NCI-H1105 (cell line): Measurements from ENCODE around the gene SEMA3A.

Experiments
- DNase-seq: peaks from one replicate; lab custom pipeline; 2025; lab: John Stamatoyannopoulos, UW

SEMA3A gene

GRCh38 chr7:84009051-84009450, 185.5 kb downstream of the SEMA3A start:
- DNase-seq = no peak

GRCh38 chr7:84003191-84003590, 191.4 kb downstream of the SEMA3A start:
- no peak for DNase-seq

GRCh38 chr7:84002348-84002747, 192.2 kb downstream of the SEMA3A start:
- no peak for DNase-seq

- DNase-seq = no peak
Measured at GRCh38 chr7:83996879-83997278, 197.7 kb downstream of the SEMA3A start.

- DNase-seq = no peak
Measured at GRCh38 chr7:83987764-83988163, 206.8 kb downstream of the SEMA3A start.

- no peak for DNase-seq
Measured at GRCh38 chr7:83985821-83986220, 208.8 kb downstream of the SEMA3A start.

GRCh38 chr7:83984591-83984990, 210.0 kb downstream of the SEMA3A start:
- no peak for DNase-seq

GRCh38 chr7:83984076-83984475, 210.5 kb downstream of the SEMA3A start:
- DNase-seq = no peak

- DNase-seq = no peak
Measured at GRCh38 chr7:83983606-83984005, 211.0 kb downstream of the SEMA3A start.

GRCh38 chr7:83976302-83976701, 218.3 kb downstream of the SEMA3A start:
- peak; percentile 25 for DNase-seq

GRCh38 chr7:83970081-83970480, 224.5 kb downstream of the SEMA3A start:
- DNase-seq = no peak

GRCh38 chr7:83964318-83964717, 230.3 kb downstream of the SEMA3A start:
- DNase-seq = no peak

GRCh38 chr7:83957333-83957732, 237.3 kb downstream of the SEMA3A start:
- DNase-seq = no peak

- no peak for DNase-seq
Measured at GRCh38 chr7:83956104-83956503, 238.5 kb downstream of the SEMA3A start.

GRCh38 chr7:83952236-83952635, 242.4 kb downstream of the SEMA3A start:
- DNase-seq = no peak

- no peak for DNase-seq
Measured at GRCh38 chr7:83947260-83947659, 247.3 kb downstream of the SEMA3A start.

GRCh38 chr7:83946801-83947200, 247.8 kb downstream of the SEMA3A start:
- no peak for DNase-seq

GRCh38 chr7:83941300-83941699, 253.3 kb downstream of the SEMA3A start:
- no peak for DNase-seq

GRCh38 chr7:83937930-83938329, 256.7 kb downstream of the SEMA3A start:
- DNase-seq = no peak

GRCh38 chr7:83936056-83936708, 258.4 kb downstream of the SEMA3A start:
- peak; percentile 24 for DNase-seq

GRCh38 chr7:83934118-83934734, 260.4 kb downstream of the SEMA3A start:
- peak; percentile 2 for DNase-seq

- DNase-seq = no peak
Measured at GRCh38 chr7:83931968-83932367, 262.6 kb downstream of the SEMA3A start.

- no peak for DNase-seq
Measured at GRCh38 chr7:83930262-83930661, 264.3 kb downstream of the SEMA3A start.

GRCh38 chr7:83925860-83926259, 268.7 kb downstream of the SEMA3A start:
- DNase-seq = no peak
